Lower leg skin (tissue), 3 donors: ENCODE data around the gene PRG2.

Experiments
- CTCF ChIP-seq, 3 donors: fragments of 450-650 bp; IDR thresholded peaks; one replicate each; pipeline ENCODE4 v1.5.1; 2016; ENCODE audit warnings: antibody characterized with exemption in 3 of 3, mild to moderate bottlenecking in 3 of 3, moderate library complexity in 2 of 3
- POLR2A ChIP-seq, 2 donors: fragments of 450-650 bp; IDR thresholded peaks; one replicate each; pipeline ENCODE4 v1.6.1; 2016 to 2017; ENCODE audit warnings: antibody characterized with exemption in 2 of 2, mild to moderate bottlenecking in 1 of 2, moderate library complexity in 1 of 2

DNA sequence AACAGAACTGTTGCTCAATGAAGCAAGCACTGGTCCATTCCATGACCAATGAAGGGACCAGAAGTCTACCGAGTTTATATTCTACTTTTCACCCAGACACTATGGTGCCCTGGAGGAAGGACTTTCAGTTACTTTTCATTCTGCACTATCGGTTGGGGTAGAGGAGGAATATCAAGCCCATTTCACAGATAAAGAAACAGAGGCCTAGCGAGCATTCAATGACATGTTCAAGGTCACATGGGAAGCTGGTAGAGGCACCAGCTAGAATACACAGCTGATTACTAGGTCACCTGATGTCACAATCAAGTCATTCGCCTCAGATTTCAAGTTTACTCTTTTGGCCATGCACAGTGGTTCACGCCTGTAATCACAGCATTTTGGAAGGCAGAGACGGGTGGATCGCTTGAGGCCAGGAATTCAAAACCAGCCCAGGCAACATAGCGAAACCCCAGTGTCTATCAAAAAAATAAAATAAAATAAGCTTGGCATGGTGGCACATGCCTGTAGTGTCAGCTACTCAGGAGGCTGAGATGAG is 17.6 kb upstream of the PRG2 start:
- TF ChIP-seq CTCF (IDR thresholded peaks at IDR 0.05), result no peak
- TF ChIP-seq POLR2A (IDR thresholded peaks at IDR 0.05), result no peak
